ENCODE measurements around the gene TOMM5. TPM values are rescaled to one million over a fixed set of nuclear protein-coding genes. Genes with fewer than 3 reads are reported as not detected.
A peak's percentile ranks its signal among the peaks of the same experiment; 100 is the strongest.

The TOMM5 gene
- total RNA-seq, 1 experiment from 2014 or later = 360 TPM

DNA sequence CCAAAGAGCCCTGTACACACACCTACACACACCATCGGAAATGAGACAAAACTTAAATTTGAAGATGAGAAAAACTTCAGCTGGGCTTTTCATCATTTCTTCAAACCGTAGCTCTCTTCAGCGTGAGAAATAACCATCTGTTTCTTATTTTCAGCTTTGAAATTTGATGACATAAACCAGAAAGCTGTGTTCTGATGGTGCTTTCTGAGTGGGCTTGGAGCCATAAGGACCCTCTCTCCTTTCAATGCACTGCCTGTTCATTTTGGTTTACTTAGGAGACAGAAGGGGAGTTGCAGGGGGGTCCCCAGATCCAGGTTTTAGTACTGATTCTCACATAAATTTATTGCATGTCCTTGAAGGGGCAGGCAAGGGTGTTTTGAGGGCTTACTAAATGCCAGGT lies 25.7 kb downstream of the TOMM5 start:
- no peak for DNase-seq (ENCODE audit: low spot score)
- in situ Hi-C loops (cut with HindIII; ENCODE audit: low sequenced_read_pairs) = no loop called here

DNA sequence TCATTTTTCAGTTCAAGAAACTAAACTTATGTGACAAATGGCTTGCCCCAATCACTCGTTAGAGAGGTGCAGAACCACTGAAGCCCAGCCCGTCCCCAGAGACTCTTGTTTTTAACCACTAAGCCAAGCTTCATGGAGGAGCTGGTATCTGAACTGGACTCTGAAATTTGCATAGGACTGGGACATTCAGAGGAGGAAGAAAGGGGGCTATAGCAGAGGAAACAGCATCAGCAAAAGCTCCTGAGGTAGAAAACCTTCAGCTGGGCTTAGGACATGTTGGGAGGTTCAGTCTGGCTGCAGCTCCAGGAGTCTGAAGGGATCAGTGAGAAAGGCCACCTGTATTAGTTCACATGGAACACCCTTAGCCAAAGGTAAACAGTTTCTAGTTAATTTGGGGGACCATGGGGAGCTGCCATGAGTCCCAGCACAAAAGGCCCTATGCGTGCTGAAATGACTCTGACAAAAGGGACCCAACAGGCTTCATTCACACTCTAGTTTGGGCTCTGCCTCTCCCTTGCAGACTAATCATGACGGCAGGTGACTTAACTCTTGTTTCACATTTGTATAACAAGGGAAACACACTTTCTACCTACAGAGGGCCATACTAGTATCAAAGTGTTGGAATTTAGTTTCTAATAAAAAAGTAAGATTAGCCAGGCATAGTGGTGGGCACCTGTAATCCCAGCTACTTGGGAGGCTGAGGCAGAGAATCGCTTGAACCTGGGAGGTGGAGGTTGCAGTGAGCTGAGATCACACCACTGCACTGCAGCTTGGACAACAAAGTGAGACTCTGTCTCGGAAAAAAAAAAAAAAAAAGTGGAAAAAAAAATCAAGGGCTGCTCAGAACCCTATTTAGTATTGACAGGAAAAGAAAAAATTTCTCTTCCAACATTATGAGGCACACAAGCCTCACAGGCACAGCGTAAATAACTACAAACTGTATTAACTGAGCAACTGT lies 26.5 kb downstream of the TOMM5 start:
- in situ Hi-C loops (cut with HindIII; ENCODE audit: low sequenced_read_pairs) = no loop called here

GRCh38 chr9:37564916-37565315 lies 27.5 kb downstream of the TOMM5 start:
- in situ Hi-C loops (cut with HindIII; ENCODE audit: low sequenced_read_pairs) = no loop called here
- DNase-seq (ENCODE audit: low spot score) = no peak

More for the DNA sequence above, 26.5 kb downstream of the TOMM5 start:
- DNase-seq (ENCODE audit: low spot score) = no peak

DNA sequence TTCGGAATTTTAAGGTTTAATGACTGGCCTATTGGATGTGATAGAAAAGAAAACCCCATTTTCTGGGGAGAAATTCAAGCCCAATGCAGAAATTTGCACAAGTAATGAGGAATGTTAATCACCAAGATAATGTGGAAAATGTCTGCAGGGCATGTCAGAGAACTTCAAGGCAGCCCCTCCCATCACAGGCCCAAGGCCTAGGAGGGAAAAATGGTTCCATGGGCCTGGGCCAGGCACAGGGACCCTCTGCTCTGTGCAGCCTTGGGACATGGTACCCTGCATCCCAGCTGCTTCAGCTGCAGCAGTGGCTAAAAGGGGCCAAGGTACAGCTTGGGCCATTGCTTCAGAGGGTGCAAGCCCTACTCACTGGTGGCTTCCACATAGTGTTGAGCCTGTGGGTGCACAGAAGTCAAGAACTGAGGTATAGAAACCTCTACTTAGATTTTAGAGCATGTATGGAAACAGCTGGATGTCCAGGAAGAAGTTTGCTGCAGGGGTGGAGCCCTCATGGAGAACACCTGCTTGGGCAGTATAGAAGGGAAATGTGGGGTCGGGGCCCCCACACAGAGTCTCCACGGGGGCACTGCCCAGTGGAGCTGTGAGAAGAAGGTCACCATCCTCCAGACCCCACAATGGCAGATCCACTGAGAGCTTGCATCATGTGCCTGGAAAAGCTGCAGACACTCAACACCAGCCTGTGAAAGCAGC lies 28.4 kb downstream of the TOMM5 start:
- no peak for DNase-seq (ENCODE audit: low spot score)
- in situ Hi-C loops (cut with HindIII; ENCODE audit: low sequenced_read_pairs) = no loop called here

GRCh38 chr9:37562826-37563225 lies 29.6 kb downstream of the TOMM5 start:
- no peak for DNase-seq (ENCODE audit: low spot score)
- in situ Hi-C loops (cut with HindIII; ENCODE audit: low sequenced_read_pairs) = no loop called here

- in situ Hi-C loops (cut with HindIII; ENCODE audit: low sequenced_read_pairs) = no loop called here
- DNase-seq (ENCODE audit: low spot score) = no peak
Measured at GRCh38 chr9:37561682-37562081, 30.7 kb downstream of the TOMM5 start.

GRCh38 chr9:37559855-37560592 lies 32.4 kb downstream of the TOMM5 start:
- no peak for DNase-seq (ENCODE audit: low spot score)
- in situ Hi-C loops (cut with HindIII; ENCODE audit: low sequenced_read_pairs) = no loop called here

GRCh38 chr9:37559125-37559524 lies 33.3 kb downstream of the TOMM5 start:
- in situ Hi-C loops (cut with HindIII; ENCODE audit: low sequenced_read_pairs) = no loop called here
- no peak for DNase-seq (ENCODE audit: low spot score)

GRCh38 chr9:37555786-37556185 lies 36.6 kb downstream of the TOMM5 start:
- DNase-seq (ENCODE audit: low spot score) = no peak
- in situ Hi-C loops (cut with HindIII; ENCODE audit: low sequenced_read_pairs) = no loop called here

- no peak for DNase-seq (ENCODE audit: low spot score)
- in situ Hi-C loops (cut with HindIII; ENCODE audit: low sequenced_read_pairs) = no loop called here
Measured at GRCh38 chr9:37554318-37554717, 38.1 kb downstream of the TOMM5 start.

DNA sequence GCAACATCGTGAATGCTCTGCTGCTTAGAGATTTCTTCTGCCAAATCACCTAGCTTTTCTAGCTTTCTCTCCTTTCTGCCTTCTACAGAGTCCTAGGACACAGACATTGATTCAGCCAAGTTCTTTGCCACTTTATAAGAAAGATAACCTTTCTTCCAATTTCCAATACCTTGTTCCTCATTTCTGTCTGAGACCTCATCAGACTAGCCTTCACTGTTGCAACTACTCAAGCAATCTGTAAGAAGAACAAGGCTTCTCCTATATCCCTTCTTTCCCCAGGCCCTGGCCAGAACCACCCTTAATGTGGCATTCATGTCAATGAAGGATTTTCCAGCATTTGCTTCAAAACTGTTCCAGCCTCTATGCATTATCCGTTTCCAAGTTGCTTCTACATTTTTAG lies 40.5 kb downstream of the TOMM5 start:
- DNase-seq (ENCODE audit: low spot score) = no peak
- in situ Hi-C loops (cut with HindIII; ENCODE audit: low sequenced_read_pairs) = no loop called here

DNA sequence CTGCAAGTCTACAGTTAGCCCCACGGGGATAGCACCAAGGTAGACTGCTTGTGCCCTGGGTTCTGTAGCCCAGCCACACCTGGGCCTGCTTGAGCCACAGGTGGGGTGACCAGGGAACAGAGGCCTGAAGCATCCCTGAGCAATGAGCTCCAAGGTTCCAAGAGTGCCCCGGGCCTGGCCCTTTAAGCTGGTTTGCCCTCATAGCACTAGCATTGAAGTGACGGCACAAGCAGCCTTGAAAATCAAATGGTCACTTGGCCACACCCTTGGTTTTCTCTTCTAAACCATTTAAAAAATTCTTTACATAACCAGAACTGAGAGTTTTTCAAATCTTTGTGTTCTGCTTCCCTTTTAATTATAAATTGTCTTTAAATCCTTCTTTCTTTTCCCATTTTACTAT lies 40.9 kb downstream of the TOMM5 start:
- in situ Hi-C loops (cut with HindIII; ENCODE audit: low sequenced_read_pairs) = no loop called here
- no peak for DNase-seq (ENCODE audit: low spot score)

DNA sequence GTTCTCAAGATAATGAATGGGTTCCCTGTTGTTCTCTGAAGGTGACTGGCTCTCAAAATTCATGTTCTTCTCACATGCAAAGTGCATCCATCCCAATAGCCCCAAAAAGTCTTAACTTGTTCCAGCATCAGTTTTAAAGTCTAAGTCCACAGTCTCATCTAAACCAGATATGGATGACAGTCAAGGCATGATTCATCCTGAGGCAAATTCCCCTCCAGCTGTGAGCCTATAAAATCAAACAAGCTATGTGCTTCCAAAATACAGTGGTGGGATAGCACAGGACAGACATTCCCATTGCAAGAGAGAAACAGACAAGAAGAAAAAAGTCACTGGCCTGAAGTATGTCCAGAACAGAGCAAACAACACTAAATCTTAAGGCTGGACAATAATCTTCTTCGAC lies 41.6 kb downstream of the TOMM5 start:
- DNase-seq (ENCODE audit: low spot score) = no peak
- in situ Hi-C loops (cut with HindIII; ENCODE audit: low sequenced_read_pairs) = no loop called here

- DNase-seq (ENCODE audit: low spot score) = no peak
- in situ Hi-C loops (cut with HindIII; ENCODE audit: low sequenced_read_pairs) = no loop called here
Measured at GRCh38 chr9:37549527-37549926, 42.9 kb downstream of the TOMM5 start.

DNA sequence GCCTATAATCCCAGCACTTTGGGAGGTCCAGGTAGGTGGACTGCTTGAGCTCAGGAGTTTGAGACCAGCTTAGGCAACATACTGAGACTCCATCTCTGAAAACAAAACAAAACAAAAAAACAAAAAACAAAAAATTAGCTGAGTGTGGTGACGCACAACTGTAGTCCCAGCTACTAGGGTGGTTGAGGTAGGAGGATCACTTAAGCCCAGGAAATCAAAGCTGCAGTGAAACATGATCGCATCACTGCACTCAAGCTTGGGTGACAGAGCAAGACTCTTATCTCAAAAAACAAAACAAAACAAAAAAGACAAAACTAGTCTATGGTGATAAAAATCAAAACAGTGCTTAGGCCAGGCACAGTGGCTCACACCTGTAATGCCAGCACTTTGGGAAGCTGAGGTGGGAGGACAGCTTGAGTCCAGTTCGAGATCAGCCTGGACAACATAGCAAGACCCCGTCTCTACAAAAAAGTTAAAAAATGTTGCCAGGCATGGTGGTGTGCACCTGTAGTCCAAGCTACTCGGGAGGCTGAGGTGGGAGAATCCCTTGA lies 45.0 kb downstream of the TOMM5 start:
- in situ Hi-C loops (cut with HindIII; ENCODE audit: low sequenced_read_pairs) = no loop called here
- no peak for DNase-seq (ENCODE audit: low spot score)

- DNase-seq (ENCODE audit: low spot score) = no peak
- in situ Hi-C loops (cut with HindIII; ENCODE audit: low sequenced_read_pairs) = no loop called here
Measured at GRCh38 chr9:37543468-37543867, 48.9 kb downstream of the TOMM5 start.

DNA sequence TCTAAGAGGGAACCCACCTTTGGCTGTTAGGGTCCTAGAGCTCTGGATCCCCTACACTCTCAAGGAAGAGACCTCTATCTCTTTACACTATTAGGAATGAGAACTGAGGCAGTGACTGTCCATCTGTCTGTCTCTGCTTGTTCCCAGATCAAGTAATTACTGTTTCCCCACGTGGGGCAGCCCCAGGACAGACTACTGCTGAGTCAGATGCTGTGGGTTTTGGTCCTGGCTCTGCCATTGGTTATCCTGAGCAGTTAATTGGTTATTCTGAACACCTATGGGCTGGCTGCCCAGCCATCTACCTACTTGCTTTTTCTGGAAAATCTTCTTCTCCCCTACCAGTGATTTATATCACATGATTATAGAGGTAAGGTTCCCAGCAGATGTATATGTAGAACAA lies 49.5 kb downstream of the TOMM5 start:
- in situ Hi-C loops (cut with HindIII; ENCODE audit: low sequenced_read_pairs) = no loop called here
- no peak for DNase-seq (ENCODE audit: low spot score)

DNA sequence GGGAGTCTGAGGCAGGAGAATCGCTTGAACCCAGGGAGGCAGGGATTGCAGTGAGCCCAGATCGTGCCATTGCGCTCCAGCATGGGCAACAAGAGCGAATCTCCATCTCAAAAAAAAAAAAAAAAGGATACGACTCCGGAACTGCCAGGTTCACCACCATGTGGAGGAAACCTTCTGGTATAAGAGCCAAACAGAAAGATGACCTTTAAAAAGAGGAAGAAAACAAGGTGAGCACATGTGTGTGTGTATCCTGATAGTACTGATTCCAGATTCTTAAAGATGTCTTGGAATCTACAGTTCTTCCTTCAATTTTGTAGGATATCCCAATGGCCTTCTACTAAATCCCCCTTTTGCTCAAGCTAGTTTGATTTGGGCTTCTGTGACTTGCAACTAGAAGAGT lies 49.9 kb downstream of the TOMM5 start:
- in situ Hi-C loops (cut with HindIII; ENCODE audit: low sequenced_read_pairs) = no loop called here
- DNase-seq (ENCODE audit: low spot score) = no peak

DNA sequence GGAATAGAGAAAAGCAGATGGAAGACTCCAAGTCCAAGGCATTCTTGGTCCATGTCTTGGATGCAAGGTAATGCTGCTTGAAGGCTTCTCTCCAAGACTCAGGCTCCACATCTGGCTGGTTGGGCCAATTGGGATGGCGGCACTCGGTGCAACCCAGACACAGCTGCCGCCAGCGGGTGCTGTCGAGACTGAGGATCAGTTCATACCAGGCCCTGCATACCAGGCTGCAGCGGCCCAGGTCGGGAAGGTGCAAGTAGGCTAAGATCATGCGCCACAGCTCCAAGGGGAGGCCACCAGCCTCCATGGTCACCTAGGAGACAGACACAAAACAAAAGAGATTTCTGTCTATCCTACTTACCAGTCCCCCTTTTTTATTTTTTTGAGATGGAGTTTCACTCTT lies 50.9 kb downstream of the TOMM5 start:
- DNase-seq (ENCODE audit: low spot score) = no peak
- in situ Hi-C loops (cut with HindIII; ENCODE audit: low sequenced_read_pairs) = no loop called here

- in situ Hi-C loops (cut with HindIII; ENCODE audit: low sequenced_read_pairs) = no loop called here
- DNase-seq (ENCODE audit: low spot score) = peak; percentile 81
Measured at GRCh38 chr9:37540634-37541033, 51.8 kb downstream of the TOMM5 start.

All from G401 (cell line).